WERI-Rb-1 (cell line): ENCODE results near the gene ECI1.

ENCODE experiments used
- DNase-seq: peaks from one replicate; pipeline ENCODE4 v3.0.0-alpha.2; 2020
- H3K27ac ChIP-seq: fragments of 250-450 bp; sonication (Bioruptor Pico); 2 replicates; pipeline ENCODE4 v1.5.1; 2020; ENCODE audit warnings: mild to moderate bottlenecking, moderate library complexity
- H3K27me3 ChIP-seq: fragments of 250-450 bp; sonication (Bioruptor Pico); 2 replicates; pipeline ENCODE4 v1.5.1; 2021; ENCODE audit warnings: mild to moderate bottlenecking, low read depth, moderate library complexity; ENCODE audit not compliant: insufficient read depth, severe bottlenecking
- H3K36me3 ChIP-seq: fragments of 250-450 bp; sonication (Bioruptor Pico); 2 replicates; pipeline ENCODE4 v1.5.1; 2020; ENCODE audit warnings: mild to moderate bottlenecking, moderate library complexity
- H3K4me3 ChIP-seq: 2 replicates; pipeline ENCODE4 v1.5.1; 2011; ENCODE audit warnings: low read depth, mild to moderate bottlenecking, control low read depth, low read length
- H3K9me3 ChIP-seq: fragments of 250-450 bp; sonication (Bioruptor Pico); 2 replicates; pipeline ENCODE4 v1.5.1; 2021; ENCODE audit warnings: mild to moderate bottlenecking, moderate library complexity; ENCODE audit not compliant: severe bottlenecking
- TF ChIP-seq, protein P1 (sequence below): IDR thresholded peaks from 2 replicates; pipeline ENCODE4 v1.5.1; 2011; ENCODE audit warnings: low read depth, mild to moderate bottlenecking, control low read depth, inconsistent platforms, low read length

The ECI1 gene

DNA sequence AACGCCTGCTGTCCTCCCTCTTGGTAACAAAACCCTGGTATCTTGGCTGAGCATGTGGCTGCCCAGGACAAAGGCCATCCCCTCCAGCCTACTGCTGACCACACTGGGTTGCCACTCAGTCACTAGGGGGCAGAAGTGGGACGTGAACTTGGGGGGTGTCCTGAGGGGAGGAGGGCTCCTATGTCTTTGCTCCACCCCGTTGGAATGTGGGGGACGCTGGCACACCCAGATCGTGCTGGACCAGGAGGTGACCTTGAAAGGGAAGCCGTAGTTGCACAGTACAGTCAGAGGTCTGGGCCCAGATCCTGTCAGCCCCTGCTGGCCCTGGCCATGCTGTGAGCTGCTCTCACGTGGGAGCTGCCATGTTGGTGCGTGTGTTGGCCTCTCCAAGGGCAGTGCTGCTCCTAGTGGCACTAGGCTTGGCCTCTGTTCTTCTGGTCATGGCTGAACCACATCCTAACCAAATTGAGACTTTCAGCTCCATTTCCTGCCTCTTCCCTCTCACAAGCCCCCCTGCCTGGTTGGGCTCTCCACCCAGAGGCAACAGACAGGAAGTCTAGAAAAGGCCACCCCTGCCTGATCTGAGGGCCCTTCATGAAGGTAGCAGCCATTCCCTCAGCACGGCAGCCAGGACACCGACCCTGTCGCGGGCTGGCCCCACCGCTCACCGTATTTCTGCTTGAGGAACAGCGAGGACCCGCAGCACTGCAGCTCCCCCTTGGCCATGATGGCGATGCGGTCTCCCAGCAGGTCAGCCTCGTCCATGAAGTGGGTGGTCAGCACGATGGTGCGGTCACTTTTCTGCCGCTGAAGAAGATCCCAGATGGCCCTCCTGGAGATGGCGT, 45.5 kb upstream of the ECI1 start:
- Histone ChIP-seq H3K36me3 (peaks cover 35% of the 10 kb centered on the region), H3K27me3 (no peaks in the 10 kb centered on the region), H3K27ac (peak overlapping the region; percentile 59), H3K4me3 (no peak overlapping the region), H3K9me3 (peaks cover 3% of the 10 kb centered on the region)
- TF ChIP-seq, protein P1, sequence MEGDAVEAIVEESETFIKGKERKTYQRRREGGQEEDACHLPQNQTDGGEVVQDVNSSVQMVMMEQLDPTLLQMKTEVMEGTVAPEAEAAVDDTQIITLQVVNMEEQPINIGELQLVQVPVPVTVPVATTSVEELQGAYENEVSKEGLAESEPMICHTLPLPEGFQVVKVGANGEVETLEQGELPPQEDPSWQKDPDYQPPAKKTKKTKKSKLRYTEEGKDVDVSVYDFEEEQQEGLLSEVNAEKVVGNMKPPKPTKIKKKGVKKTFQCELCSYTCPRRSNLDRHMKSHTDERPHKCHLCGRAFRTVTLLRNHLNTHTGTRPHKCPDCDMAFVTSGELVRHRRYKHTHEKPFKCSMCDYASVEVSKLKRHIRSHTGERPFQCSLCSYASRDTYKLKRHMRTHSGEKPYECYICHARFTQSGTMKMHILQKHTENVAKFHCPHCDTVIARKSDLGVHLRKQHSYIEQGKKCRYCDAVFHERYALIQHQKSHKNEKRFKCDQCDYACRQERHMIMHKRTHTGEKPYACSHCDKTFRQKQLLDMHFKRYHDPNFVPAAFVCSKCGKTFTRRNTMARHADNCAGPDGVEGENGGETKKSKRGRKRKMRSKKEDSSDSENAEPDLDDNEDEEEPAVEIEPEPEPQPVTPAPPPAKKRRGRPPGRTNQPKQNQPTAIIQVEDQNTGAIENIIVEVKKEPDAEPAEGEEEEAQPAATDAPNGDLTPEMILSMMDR: peak; percentile 80
- DNase-seq: peak; percentile 78

DNA sequence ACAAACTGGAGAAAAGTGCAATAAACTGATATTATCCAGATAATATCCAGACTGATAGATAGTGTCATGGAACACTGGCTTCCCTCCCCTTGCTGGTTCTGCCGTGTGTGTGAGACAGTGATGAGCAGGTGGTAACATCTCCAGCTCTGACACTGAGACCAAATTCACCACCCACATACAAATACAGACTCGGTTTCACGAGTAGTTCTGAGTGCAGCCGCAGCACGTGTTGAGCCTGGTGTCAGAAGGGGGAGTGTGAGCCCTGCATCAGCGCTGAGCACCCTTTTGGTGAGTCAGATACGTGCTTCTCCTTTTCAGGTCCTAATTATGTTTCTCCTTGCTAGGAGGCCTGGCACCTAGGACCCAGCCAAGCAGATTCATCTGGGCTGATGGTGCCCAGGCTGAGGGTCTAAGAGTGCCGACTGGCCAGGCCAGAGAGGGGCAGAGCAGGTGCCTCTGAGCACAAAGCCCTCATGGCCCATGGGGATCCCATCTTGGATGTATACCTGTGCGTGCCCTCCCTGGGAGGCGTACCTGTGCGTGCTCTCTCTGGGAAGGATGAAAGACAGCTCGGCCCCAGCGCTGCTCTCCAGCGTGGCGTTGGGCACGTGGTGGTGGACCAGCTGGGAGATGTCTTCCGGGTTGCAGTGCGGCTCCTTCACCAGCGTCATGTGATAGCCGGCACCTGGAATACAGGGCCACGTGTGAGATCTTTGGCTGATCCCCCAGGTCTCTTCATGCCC, 43.8 kb upstream of the ECI1 start:
- TF ChIP-seq, protein P1: no peak
- Histone ChIP-seq H3K27me3 (no peaks in the 10 kb centered on the region), H3K27ac (no peak overlapping the region), H3K9me3 (no peaks in the 10 kb centered on the region), H3K36me3 (peaks cover 46% of the 10 kb centered on the region), H3K4me3 (no peak overlapping the region)
- no peak for DNase-seq

DNA sequence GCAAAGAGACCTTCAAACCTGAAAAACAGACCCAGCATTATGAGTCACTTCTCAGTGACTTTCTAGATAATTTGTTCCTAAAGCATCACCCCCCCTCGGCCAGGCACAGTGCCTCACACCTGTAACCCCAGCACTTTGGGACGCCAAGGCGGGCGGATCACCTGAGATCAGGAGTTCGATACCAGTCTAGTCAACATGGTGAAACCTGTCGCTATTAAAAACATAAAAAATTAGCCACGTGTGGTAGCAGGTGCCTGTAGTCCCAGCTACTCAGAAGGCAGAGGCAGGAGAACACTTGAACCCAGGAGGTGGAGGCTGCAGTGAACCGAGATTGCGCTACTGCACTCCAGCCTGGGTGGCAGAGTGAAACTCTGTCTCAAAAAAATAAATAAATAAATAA, 40.8 kb upstream of the ECI1 start:
- H3K36me3 ChIP-seq: peaks cover 58% of the 10 kb centered on the region
- no peaks in the 10 kb centered on the region for H3K27me3 ChIP-seq
- H3K9me3 ChIP-seq: peaks cover 5% of the 10 kb centered on the region
- no peak overlapping the region for H3K4me3 ChIP-seq
- DNase-seq: no peak
- TF ChIP-seq, protein P1: no peak
- H3K27ac ChIP-seq: no peak overlapping the region

DNA sequence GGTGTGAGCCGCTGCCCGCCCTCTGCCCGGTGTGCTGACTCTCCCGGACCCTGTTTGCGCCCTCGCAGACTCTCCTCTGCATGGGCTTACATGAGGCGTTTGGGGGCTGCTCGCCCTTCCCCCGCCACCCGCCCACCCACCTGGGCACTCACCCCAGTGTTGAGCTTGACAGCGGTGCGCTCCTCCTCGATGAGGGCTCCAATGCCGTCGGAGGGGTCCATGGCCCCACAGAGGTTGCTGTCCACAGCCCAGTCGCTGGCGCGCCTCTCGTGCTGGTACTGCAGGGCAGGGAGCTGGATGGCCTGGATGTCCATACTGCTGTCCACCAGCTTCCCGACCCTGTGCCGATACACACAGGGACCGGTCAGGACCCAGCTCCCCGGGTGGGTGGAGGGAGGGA, 37.9 kb upstream of the ECI1 start:
- no peak for DNase-seq
- TF ChIP-seq, protein P1: no peak
- H3K36me3 ChIP-seq: peaks cover 66% of the 10 kb centered on the region

GRCh38 chr16:2288726-2289125, 37.3 kb upstream of the ECI1 start:
- Histone ChIP-seq H3K27ac (peak overlapping the region; percentile 81), H3K4me3 (no peak overlapping the region), H3K36me3 (peaks cover 64% of the 10 kb centered on the region), H3K9me3 (peaks cover 5% of the 10 kb centered on the region), H3K27me3 (no peaks in the 10 kb centered on the region)
- peak; percentile 94 for DNase-seq
- TF ChIP-seq, protein P1: 0 out of 2 replicates have a peak, but pooled peaks have one; percentile 1

More for the DNA sequence above, 37.9 kb upstream of the ECI1 start:
- H3K27me3 ChIP-seq: no peaks in the 10 kb centered on the region
- peaks cover 5% of the 10 kb centered on the region for H3K9me3 ChIP-seq
- H3K27ac ChIP-seq: peak overlapping the region; percentile 81
- H3K4me3 ChIP-seq: no peak overlapping the region
